ENCODE results near the gene PSMB7.

PSMB7 gene

DNA sequence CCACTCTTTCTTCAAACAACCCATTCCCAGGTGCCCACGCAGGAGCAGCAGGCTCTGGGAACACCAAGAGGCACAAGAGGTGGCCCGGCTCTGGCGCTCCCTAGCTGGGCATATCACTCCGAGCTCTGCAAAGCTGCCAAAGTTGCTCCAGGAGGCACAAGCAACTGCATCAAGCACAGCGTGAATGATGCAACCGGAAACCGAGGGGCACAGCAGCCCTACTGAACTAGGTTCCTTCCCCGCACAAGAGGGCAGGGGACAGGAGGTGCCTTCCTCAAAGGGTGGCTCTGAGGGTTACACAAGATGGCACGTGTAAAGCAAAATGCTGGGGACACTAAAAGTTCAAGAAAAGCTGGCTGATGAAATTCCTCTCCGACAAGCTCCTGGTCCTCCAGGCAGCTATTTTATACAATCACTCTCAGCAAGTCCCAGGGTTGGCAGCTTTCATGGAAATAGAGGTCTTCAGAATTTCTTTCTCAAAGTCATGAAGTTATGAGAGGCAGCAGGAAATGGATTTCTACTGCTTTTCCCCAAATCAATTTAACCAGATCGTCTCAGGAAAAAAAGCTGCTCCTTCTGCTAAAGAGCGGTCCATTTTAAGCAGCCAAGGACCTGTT, 22.9 kb downstream of the PSMB7 start:
- H3K9me3 ChIP-seq (ENCODE audit: control insufficient read depth, insufficient read depth, low read length): no peaks in the 10 kb centered on the region
- no peak overlapping the region for H3K4me3 ChIP-seq (ENCODE audit: low read depth, low read length)
- H3K9ac ChIP-seq (ENCODE audit: low read depth, low read length): no peak overlapping the region

DNA sequence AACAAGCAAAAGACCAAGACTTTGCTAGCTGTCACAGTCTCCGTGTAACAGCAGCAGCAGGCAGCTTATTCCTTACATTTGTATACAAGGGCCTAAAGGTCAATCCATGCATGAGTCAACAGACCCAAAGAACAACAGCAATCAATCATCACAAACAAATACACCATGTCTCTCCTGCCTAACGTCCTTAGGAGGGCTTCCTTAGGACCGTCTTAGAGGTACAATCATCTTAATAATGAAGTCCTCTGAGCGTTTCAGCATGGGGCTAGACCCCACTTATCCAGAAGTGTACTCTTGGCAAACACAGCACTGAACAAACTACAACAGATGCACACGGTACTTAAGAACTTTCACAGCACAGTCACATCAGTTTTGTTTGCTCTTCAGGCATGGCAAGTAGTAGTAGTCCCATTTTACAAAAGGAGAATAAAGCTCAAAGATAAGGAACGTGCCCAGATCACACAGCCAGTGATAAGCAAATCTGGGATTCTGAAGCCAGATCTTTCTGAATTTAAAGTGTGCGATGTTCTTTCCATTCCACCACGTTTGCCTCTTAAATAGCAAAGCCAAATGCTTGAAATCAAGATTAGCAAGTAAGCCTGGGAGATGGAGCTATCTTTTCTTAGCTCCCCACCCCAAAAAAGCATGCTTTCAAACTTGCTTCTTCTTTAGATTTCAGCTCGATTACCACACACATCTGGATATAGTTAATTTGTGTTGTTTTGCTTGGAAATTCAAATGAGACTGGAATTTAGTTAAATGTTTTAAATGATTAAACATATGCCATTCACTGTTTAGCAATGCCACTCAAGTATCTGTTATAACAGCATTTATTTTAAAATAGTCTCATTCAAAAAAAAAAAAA, 24.2 kb downstream of the PSMB7 start:
- H3K36me3 ChIP-seq (ENCODE audit: control insufficient read depth, insufficient read depth, low read length): peaks cover 4% of the 10 kb centered on the region; the same call in 1 of the 2 replicates
- no peak overlapping the region for H3K27ac ChIP-seq (ENCODE audit: low read depth, low read length)
- no peaks in the 10 kb centered on the region for H3K27me3 ChIP-seq (ENCODE audit: control insufficient read depth, insufficient read depth, low read length)
- H3K9ac ChIP-seq (ENCODE audit: low read depth, low read length): no peak overlapping the region
- no peaks in the 10 kb centered on the region for H3K9me3 ChIP-seq (ENCODE audit: control insufficient read depth, insufficient read depth, low read length)
- H3K4me3 ChIP-seq (ENCODE audit: low read depth, low read length): no peak overlapping the region
- peaks cover 36% of the 10 kb centered on the region for H3K4me1 ChIP-seq (ENCODE audit: control insufficient read depth, insufficient read depth, low read length)

More for the DNA sequence above, 22.9 kb downstream of the PSMB7 start:
- Histone ChIP-seq H3K27ac (ENCODE audit: low read depth, low read length) (peak overlapping the region; percentile 39), H3K27me3 (ENCODE audit: control insufficient read depth, insufficient read depth, low read length) (no peaks in the 10 kb centered on the region), H3K4me1 (ENCODE audit: control insufficient read depth, insufficient read depth, low read length) (peaks cover 31% of the 10 kb centered on the region), H3K36me3 (ENCODE audit: control insufficient read depth, insufficient read depth, low read length) (peaks cover 11% of the 10 kb centered on the region; the same call in 1 of the 2 replicates)

DNA sequence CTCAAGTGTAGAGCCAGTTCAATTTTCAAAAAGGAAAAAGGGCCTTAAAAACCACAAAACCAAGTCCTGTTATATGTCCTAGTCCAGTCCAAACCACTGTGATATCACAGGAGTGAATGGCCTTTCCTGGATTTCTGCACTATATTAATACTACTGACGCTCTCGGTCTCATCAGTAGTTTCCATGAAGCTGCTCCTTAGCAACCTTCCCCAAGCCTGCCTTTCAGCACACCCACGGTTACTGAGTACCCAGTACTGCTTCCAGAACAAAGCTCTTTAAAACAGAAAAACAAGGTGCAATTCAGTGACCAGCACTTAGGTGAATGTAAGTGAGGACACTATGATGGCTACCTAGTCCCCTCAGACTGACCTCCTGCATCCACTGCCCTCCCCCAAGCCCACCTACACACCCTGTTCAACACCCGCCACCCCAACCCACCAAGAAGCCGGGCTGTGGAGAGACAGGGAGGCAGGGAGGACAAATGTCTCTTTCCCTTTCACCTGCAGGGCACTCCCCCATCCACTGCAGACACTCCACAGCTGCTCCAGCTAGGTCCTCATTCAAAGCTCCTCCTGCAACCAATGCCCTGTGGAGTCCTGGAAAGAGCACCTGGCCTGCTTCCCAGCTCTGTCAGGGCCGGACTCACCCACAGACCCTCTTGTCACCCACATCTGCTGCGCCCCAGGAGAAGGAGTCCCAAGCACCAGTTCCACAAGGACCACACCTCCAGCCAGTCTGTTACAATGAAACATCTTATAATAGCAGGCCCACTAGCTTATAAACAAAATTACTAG, 25.9 kb downstream of the PSMB7 start:
- peaks cover 4% of the 10 kb centered on the region; the same call in 1 of the 2 replicates for H3K36me3 ChIP-seq (ENCODE audit: control insufficient read depth, insufficient read depth, low read length)
- no peaks in the 10 kb centered on the region for H3K27me3 ChIP-seq (ENCODE audit: control insufficient read depth, insufficient read depth, low read length)
- peaks cover 39% of the 10 kb centered on the region for H3K4me1 ChIP-seq (ENCODE audit: control insufficient read depth, insufficient read depth, low read length)
- H3K4me3 ChIP-seq (ENCODE audit: low read depth, low read length): no peak overlapping the region
- H3K9ac ChIP-seq (ENCODE audit: low read depth, low read length): no peak overlapping the region
- no peaks in the 10 kb centered on the region for H3K9me3 ChIP-seq (ENCODE audit: control insufficient read depth, insufficient read depth, low read length)
- no peak overlapping the region for H3K27ac ChIP-seq (ENCODE audit: low read depth, low read length)

DNA sequence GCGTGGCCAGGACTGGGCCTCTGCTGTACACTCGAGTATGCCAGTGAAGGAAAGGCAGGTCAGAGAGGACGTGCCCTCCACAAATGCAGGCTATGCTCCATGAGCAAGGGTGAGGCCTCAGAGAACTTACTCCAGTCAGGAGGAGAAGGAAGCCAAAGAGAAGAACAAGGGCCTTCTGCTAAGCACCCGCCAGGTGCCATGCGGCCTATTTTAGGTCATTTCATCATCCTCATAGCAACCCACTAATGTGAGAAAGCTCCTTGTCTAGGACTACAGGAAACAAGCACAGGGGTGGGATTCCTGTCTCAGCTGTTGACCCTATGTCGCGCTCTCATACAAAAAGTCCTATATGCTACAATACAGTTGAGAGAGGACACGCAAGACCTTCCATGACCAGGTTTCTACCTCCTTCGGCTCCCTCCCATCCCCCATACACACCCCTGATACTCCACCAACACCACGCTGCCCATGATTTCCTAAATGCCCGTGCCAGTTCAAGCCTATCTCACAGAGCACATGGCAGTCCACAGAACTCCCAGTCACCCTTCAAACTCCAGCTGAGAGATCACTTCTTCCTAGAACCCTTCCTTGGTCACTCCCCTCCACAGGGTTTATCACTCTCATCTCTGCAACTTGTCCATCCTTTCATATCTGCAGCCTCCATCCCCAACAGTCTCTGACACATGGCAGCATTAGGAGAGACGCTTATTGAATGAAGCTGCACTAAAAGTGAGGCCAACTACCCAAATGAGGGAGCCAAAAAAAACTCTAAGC, 26.8 kb downstream of the PSMB7 start:
- Histone ChIP-seq H3K4me3 (ENCODE audit: low read depth, low read length) (no peak overlapping the region), H3K4me1 (ENCODE audit: control insufficient read depth, insufficient read depth, low read length) (peaks cover 31% of the 10 kb centered on the region), H3K9ac (ENCODE audit: low read depth, low read length) (no peak overlapping the region), H3K27ac (ENCODE audit: low read depth, low read length) (no peak overlapping the region), H3K27me3 (ENCODE audit: control insufficient read depth, insufficient read depth, low read length) (no peaks in the 10 kb centered on the region), H3K9me3 (ENCODE audit: control insufficient read depth, insufficient read depth, low read length) (no peaks in the 10 kb centered on the region), H3K36me3 (ENCODE audit: control insufficient read depth, insufficient read depth, low read length) (peaks cover 8% of the 10 kb centered on the region)

- no peaks in the 10 kb centered on the region for H3K27me3 ChIP-seq (ENCODE audit: control insufficient read depth, insufficient read depth, low read length)
- no peak overlapping the region for H3K27ac ChIP-seq (ENCODE audit: low read depth, low read length)
- H3K36me3 ChIP-seq (ENCODE audit: control insufficient read depth, insufficient read depth, low read length): peaks cover 20% of the 10 kb centered on the region
- peaks cover 13% of the 10 kb centered on the region; the same call in 1 of the 2 replicates for H3K4me1 ChIP-seq (ENCODE audit: control insufficient read depth, insufficient read depth, low read length)
- H3K9me3 ChIP-seq (ENCODE audit: control insufficient read depth, insufficient read depth, low read length): no peaks in the 10 kb centered on the region
- no peak overlapping the region for H3K9ac ChIP-seq (ENCODE audit: low read depth, low read length)
- H3K4me3 ChIP-seq (ENCODE audit: low read depth, low read length): no peak overlapping the region
These were observed 29.0 kb downstream of the PSMB7 start for GRCh38 chr9:124386201-124386600.

- no peak overlapping the region for H3K27ac ChIP-seq (ENCODE audit: low read depth, low read length)
- H3K27me3 ChIP-seq (ENCODE audit: control insufficient read depth, insufficient read depth, low read length): no peaks in the 10 kb centered on the region
- H3K36me3 ChIP-seq (ENCODE audit: control insufficient read depth, insufficient read depth, low read length): peaks cover 25% of the 10 kb centered on the region
- H3K4me3 ChIP-seq (ENCODE audit: low read depth, low read length): no peak overlapping the region
- H3K4me1 ChIP-seq (ENCODE audit: control insufficient read depth, insufficient read depth, low read length): peaks cover 8% of the 10 kb centered on the region; the same call in 1 of the 2 replicates
- no peak overlapping the region for H3K9ac ChIP-seq (ENCODE audit: low read depth, low read length)
- H3K9me3 ChIP-seq (ENCODE audit: control insufficient read depth, insufficient read depth, low read length): no peaks in the 10 kb centered on the region
These were observed 29.6 kb downstream of the PSMB7 start for GRCh38 chr9:124385623-124386022.

- Histone ChIP-seq H3K4me3 (ENCODE audit: low read depth, low read length) (no peak overlapping the region), H3K9ac (ENCODE audit: low read depth, low read length) (no peak overlapping the region), H3K27me3 (ENCODE audit: control insufficient read depth, insufficient read depth, low read length) (no peaks in the 10 kb centered on the region), H3K27ac (ENCODE audit: low read depth, low read length) (no peak overlapping the region), H3K36me3 (ENCODE audit: control insufficient read depth, insufficient read depth, low read length) (peaks cover 33% of the 10 kb centered on the region), H3K9me3 (ENCODE audit: control insufficient read depth, insufficient read depth, low read length) (no peaks in the 10 kb centered on the region), H3K4me1 (ENCODE audit: control insufficient read depth, insufficient read depth, low read length) (peaks cover 8% of the 10 kb centered on the region; the same call in 1 of the 2 replicates)
These were observed 30.4 kb downstream of the PSMB7 start for GRCh38 chr9:124384846-124385245.

DNA sequence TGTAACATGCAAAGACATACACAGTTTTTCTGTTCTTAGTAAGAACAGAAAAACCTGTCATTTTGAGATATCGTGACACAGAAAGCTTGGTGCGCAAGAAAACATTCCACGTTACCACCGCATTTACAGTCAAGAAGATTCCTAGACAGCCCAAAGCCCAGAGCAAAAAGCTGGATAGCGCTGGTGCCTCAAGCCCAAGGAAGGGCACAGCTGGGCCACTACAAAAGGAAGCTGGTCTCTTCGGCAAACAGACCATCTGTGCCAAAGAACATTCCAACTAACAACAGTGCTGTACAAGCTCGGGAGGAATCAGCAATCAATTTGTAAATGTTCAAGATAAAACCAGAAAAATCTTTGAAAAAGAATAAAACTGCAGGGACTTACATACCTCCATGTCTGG, 31.0 kb downstream of the PSMB7 start:
- H3K9me3 ChIP-seq (ENCODE audit: control insufficient read depth, insufficient read depth, low read length): no peaks in the 10 kb centered on the region
- H3K4me3 ChIP-seq (ENCODE audit: low read depth, low read length): no peak overlapping the region
- no peak overlapping the region for H3K27ac ChIP-seq (ENCODE audit: low read depth, low read length)
- H3K27me3 ChIP-seq (ENCODE audit: control insufficient read depth, insufficient read depth, low read length): no peaks in the 10 kb centered on the region
- no peak overlapping the region for H3K9ac ChIP-seq (ENCODE audit: low read depth, low read length)
- peaks cover 34% of the 10 kb centered on the region for H3K36me3 ChIP-seq (ENCODE audit: control insufficient read depth, insufficient read depth, low read length)
- peaks cover 8% of the 10 kb centered on the region; the same call in 1 of the 2 replicates for H3K4me1 ChIP-seq (ENCODE audit: control insufficient read depth, insufficient read depth, low read length)

DNA sequence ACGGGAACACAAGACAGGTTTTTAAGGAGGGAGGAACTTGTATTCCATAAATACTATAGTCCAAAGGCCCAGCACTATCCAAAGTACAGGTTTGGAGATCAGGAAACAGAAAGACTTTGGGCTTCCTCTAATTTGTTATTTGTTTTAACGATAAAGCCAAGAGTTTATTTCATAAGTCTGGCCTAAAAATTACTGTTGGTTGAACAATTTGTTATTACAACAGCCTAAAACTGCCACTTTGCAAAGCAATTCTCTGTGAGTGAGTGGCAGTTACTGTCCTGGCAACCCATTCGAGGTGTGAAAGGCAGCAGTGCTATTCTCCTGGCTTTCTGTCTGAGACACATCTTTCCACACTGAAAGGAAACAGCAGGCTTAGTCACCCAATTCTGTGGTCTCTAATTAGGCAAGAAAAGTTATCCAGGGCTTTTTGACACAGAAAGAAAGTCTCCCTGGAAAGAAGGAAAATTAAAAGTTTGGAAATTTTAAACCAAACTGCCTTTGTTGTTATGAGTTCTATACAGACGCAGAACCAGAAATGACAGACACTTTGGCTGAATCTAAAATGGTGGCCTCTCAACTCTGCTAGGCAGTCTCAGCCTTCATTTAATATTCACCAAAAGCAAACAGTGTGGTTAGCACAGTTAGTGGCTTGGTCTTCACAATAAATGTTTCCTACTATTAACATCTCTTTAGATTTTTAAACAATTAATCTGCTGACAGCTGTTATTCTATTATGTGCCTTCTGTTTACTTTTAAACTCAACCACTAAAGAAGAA, 33.9 kb downstream of the PSMB7 start:
- H3K27me3 ChIP-seq (ENCODE audit: control insufficient read depth, insufficient read depth, low read length): no peaks in the 10 kb centered on the region
- peaks cover 38% of the 10 kb centered on the region for H3K36me3 ChIP-seq (ENCODE audit: control insufficient read depth, insufficient read depth, low read length)
- no peak overlapping the region for H3K9ac ChIP-seq (ENCODE audit: low read depth, low read length)
- H3K4me1 ChIP-seq (ENCODE audit: control insufficient read depth, insufficient read depth, low read length): peaks cover 7% of the 10 kb centered on the region; the same call in 1 of the 2 replicates
- H3K4me3 ChIP-seq (ENCODE audit: low read depth, low read length): no peak overlapping the region
- no peak overlapping the region for H3K27ac ChIP-seq (ENCODE audit: low read depth, low read length)
- no peaks in the 10 kb centered on the region for H3K9me3 ChIP-seq (ENCODE audit: control insufficient read depth, insufficient read depth, low read length)
